Retinal pigment epithelial cell (primary cell): ENCODE data around the gene SSH2.

Source experiments
- DNase-seq: peaks from one replicate; pipeline ENCODE4 v3.0.0-alpha.2; 2010; ENCODE audit warnings: low read depth
- H3K4me3 ChIP-seq: 2 replicates; pipeline ENCODE4 v1.5.1; 2011; ENCODE audit warnings: mild to moderate bottlenecking, low read length, control low read depth, moderate library complexity
- TF ChIP-seq, protein P1 (sequence below): conservative IDR thresholded peaks from 2 replicates; pipeline ENCODE4 v1.5.1; 2011; ENCODE audit warnings: low read depth, low read length, control low read depth, inconsistent platforms

SSH2 gene

DNA sequence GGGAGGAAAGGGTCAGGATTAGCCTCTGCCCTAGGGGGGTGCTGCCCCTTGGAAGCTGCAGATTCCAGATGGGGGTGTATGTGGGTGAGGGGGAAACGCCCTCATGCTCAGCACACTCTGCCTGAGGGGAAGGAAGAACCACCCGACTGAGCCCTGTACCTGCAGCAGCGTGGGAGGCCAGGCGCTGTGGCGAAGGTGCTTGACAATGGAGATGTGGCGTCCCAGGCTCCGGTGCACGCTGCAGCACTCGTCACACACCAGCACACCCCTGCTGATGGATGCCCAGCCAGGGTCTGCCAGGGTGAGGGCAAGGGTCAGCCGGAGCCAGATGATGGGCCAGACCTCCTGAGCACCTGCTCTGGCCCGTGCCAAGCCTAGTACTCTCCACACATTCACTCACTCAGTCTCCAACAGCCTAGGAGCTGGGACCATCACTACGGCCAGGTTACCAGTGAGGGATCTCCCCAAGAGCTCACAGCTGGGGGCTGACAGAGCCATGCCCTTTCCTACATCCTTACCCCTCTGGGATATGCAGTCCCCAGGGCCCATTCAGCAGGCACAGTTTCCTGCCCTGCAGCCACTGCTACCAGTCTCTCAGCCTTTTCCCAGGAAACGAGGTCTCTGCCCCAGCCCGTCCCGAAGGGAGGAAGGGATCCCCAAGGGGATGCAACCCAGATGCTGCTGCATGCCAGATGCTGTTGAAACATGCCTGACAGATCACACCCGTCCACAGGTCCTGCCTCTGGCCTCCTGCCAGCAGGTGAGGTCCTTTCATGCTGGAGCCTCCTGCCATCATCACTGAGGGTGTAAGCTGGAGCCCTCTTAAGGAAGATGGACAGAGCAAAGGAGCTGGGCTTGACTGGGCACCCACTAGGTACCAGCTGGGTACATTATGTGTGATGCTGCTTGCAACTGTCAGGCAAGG, 346.4 kb downstream of the SSH2 start:
- H3K4me3 ChIP-seq, result no peak overlapping the region
- DNase-seq, result no peak
- TF ChIP-seq, protein P1, sequence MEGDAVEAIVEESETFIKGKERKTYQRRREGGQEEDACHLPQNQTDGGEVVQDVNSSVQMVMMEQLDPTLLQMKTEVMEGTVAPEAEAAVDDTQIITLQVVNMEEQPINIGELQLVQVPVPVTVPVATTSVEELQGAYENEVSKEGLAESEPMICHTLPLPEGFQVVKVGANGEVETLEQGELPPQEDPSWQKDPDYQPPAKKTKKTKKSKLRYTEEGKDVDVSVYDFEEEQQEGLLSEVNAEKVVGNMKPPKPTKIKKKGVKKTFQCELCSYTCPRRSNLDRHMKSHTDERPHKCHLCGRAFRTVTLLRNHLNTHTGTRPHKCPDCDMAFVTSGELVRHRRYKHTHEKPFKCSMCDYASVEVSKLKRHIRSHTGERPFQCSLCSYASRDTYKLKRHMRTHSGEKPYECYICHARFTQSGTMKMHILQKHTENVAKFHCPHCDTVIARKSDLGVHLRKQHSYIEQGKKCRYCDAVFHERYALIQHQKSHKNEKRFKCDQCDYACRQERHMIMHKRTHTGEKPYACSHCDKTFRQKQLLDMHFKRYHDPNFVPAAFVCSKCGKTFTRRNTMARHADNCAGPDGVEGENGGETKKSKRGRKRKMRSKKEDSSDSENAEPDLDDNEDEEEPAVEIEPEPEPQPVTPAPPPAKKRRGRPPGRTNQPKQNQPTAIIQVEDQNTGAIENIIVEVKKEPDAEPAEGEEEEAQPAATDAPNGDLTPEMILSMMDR, result no peak

DNA sequence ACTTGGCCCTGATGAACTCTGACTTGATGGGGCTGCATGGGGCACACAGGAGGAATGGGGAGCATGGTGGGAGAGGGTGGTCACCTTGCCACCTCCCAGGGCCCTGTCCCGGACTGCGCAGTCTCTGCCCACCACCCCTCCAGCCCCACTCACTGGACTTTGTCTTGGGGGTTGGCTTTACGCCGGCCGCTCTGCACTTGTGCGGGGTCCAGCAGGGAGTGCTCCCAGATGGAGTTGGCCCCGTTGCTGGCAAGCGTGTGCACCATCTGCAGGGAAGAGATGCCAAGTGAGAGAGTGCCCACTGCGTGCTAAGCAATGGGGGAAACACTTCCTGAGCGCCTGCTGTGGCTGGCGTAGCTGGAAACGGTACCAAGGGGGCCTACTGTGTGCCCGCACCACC, 347.3 kb downstream of the SSH2 start:
- H3K4me3 ChIP-seq, result no peak overlapping the region
- DNase-seq, result no peak
- TF ChIP-seq, protein P1, result no peak

DNA sequence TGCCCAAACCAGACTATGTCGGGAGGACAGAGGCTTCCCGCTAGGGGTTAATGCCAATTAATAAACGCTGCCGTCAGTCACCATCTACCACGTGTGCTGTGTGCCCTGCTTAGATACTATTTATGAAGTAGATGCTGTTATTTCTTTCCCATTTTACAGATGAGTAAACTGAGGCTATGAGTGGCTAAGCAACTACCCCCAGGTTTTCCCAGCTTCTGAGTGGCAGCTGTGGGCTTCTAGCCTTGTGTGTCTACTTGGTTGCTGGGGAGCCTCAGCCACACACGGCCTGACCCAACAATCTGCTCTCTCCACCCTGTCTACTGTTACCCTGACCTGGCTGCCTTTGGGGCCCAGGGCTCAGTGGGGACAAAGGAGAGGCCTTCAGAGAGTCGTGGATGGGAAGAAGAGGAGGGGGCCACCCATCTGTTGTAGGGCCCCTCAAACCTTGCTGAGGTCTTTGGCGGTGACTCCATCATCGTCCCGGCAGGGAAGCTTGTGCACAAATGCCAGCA, 347.7 kb downstream of the SSH2 start:
- TF ChIP-seq, protein P1, result no peak
- no peak for DNase-seq
- no peak overlapping the region for H3K4me3 ChIP-seq

DNA sequence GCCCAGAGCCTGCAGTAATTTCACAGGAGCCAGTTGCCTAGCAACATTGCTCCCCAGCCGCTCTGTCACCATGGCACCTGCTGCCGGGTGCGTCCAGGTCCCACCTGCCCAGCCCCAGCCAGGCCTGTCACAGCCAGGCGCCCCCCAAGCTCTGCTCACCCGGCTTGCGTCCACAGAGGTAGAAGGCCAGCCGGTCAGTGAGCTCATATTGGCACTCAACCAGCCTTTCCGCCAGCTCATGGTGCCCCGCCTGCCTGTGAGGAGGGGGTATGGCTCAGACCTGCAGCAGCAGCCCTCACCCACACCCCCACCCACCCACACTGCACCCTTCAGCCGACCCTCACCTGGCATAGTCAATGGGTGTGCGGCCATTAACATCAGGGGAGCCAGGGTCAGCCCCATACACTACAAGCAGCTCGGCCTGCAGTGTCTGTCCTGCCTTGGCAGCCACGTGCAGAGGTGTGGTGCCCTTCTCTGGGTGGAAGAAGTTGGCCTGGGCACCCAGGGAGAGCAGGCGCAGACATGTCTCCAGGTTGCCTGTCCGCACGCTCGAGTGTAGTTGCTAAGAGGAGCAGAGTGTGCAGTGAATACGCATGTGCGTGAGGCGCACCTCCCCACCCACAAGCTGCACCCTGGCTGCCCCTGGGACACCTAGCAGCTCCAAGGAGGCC, 348.3 kb downstream of the SSH2 start:
- no peak overlapping the region for H3K4me3 ChIP-seq
- TF ChIP-seq, protein P1, result no peak
- no peak for DNase-seq

DNA sequence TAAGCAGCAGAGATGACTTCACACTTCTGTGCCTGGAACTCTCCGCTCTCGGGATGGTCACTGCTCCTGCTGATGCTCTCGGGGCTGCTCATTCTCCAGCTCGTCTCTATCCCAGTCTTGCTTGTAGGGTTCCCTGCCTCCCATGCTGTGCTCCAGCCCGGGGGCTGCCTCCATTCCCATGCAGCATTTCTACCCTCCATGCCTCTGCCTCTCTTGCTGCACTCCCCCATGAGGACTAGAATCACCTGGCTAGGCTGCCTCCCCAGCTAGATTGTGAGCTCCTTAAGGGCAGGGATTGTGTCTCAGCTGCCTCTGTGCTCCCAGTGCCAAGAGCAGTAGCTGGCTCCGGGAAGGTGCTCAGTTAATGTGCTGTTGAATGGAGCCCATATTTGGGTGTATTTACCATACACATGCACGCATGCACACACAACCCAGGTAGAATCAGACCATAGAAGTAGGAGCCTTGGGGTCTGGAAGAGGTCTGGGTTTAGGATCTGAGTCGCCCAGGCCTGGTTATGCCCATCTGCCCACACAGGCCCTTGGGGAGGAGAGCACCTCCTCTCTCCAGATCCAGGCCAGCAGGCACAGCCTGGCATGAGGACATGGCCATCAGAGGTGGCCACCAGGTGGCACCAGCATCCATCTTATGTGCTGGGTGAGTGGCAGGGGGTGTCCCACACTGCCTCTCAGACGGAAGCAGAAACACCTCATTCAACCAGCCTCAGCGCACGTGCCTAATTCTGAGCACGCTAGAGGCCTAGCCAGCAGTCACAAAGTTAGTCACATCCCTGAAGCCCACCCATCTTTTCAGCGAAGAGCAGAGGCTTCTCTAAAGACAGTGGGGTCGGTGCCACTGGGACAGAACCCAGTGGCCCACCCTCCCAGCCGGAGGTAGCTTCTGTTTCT, 349.9 kb downstream of the SSH2 start:
- TF ChIP-seq, protein P1, result peak; percentile 91
- DNase-seq, result no peak
- H3K4me3 ChIP-seq, result no peak overlapping the region

DNA sequence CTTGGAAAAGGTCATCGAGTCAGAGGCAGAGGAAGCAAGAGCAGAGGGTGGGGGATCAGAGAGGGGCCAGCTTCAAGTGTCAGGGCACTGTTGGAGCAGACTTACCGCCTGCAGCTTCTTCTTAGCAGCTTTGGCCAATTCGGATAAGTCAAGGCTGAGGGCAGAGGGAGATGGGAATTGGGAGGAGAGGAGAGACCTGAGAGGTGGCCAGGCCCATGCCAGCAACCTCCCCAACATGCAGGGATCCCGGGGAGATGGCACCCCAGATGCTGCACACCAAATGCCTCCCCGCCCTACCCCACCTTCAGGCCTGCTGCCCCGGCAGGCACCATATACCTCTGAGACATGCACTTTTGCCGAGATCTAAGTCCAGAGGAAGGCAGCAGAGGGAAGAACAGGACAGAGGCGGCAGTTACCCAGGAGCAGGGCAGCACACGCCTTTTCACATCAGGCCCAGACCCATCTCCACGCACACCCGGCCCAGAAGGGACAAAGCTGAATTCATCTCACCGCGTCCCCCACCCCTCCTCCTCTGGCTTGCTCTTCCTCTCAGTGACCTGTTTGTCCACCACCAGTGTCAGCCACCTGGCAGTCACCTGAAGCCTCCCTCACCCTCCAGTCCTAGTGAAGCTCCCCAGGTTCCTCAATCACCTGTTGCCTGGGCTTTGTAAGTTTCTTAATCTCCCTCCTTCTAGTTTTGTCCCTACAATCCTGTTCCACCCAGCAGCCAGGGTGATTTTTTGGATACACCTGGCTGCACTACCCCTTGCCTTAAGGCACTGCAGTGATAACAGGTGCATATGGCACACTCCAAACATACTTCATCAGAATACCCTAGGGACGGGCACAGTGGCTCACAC, 351.2 kb downstream of the SSH2 start:
- H3K4me3 ChIP-seq, result no peak overlapping the region
- DNase-seq, result no peak
- TF ChIP-seq, protein P1, result no peak
